SKM-1 (cell line): ENCODE results near the gene TRIM31.

Source experiments
- DNase-seq: peaks from one replicate; lab custom pipeline; 2025; ENCODE audit not compliant: unreplicated experiment; lab: John Stamatoyannopoulos, UW

TRIM31 gene

GRCh38 chr6:30055513-30055912 lies 57.4 kb downstream of the TRIM31 start:
- DNase-seq: no peak

DNA sequence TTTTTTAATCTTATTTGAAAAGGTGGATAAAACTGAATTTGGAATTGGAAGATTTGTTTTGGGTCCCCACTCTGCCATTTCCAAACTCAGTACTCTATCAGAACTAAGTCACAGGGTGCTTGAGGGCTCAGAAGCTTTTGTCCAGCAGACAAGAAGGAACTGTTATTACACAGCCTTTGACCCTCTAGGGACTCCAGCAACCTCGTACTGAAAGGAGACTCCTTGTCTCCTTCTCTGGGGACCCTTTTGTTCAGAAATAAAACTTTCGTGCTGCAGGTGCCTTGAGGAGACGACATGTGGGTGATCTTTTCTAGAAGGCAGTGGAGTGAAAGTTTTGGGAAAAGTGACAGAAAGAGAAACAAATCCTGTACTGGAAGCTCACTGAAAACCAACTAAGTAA lies 59.2 kb downstream of the TRIM31 start:
- DNase-seq: no peak
